ENCODE data around the gene DEK. TPM values are rescaled to one million over a fixed set of nuclear protein-coding genes. Genes with fewer than 3 reads are reported as not detected.
"Not testable (repeated sequence)": the region's sequence is repeated elsewhere in the genome, so short reads cannot be mapped to it uniquely, and the experiment has no call there.

DEK gene
- total RNA-seq, 2 experiments from 2014 or later: 235 to 267 TPM

- intact Hi-C loops (cut with micrococcal nuclease; ENCODE audit: unreplicated experiment): no loop called here
Observed at GRCh38 chr6:18211338-18211737, 53.0 kb downstream of the DEK start.

GRCh38 chr6:18210707-18211106 lies 53.6 kb downstream of the DEK start:
- Histone ChIP-seq H3K4me3 (ENCODE audit: low read depth, low read length, poor library complexity, severe bottlenecking) (no peak overlapping the region), H4K20me1 (ENCODE audit: insufficient read depth, low read length) (no peaks in the 10 kb centered on the region), H3K4me1 (ENCODE audit: insufficient read depth, low read length, poor library complexity, severe bottlenecking) (peaks cover 10% of the 10 kb centered on the region), H3K9me2 (ENCODE audit: insufficient read depth, low read length) (no peaks in the 10 kb centered on the region), H3K9me3 (ENCODE audit: low read length) (no peaks in the 10 kb centered on the region), H3K4me2 (ENCODE audit: low read length) (no peak overlapping the region), H3K79me2 (ENCODE audit: insufficient read depth, low read depth, low read length) (no peaks in the 10 kb centered on the region), H2AFZ (ENCODE audit: low read length) (no peak overlapping the region), H3K36me3 (ENCODE audit: insufficient read depth, low read length) (peaks cover 51% of the 10 kb centered on the region; the same call in 1 of the 2 replicates), H3K27ac (ENCODE audit: low read depth, low read length, poor library complexity, severe bottlenecking) (no peak overlapping the region)
- DNase-seq (ENCODE audit: low spot score): no peak
- POLR2A ChIA-PET: interaction anchor here (0.6 kb wide), 1 partner anchor 148 kb away, joined by 5 read pairs; no protein-coding TSS in a partner anchor
- intact Hi-C loops (cut with micrococcal nuclease; ENCODE audit: unreplicated experiment): no loop called here
- CTCF ChIA-PET (ENCODE audit: unreplicated experiment): no interaction called here
- no TSS peak for BruUV-seq (replicated peaks)
- no peak for TF ChIP-seq CTCF (conservative IDR thresholded peaks at IDR 0.05; ENCODE audit: low read length)
- TF ChIP-seq EZH2phosphoT487 (IDR thresholded peaks at IDR 0.05; ENCODE audit: borderline replicate concordance, low read depth, low read length): no peak

More at GRCh38 chr6:18211338-18211737, 53.0 kb downstream of the DEK start:
- Histone ChIP-seq H3K4me1 (ENCODE audit: insufficient read depth, low read length, poor library complexity, severe bottlenecking) (peaks cover 16% of the 10 kb centered on the region), H3K36me3 (ENCODE audit: insufficient read depth, low read length) (peaks cover 57% of the 10 kb centered on the region; the same call in 1 of the 2 replicates), H3K9me3 (ENCODE audit: low read length) (no peaks in the 10 kb centered on the region), H3K4me2 (ENCODE audit: low read length) (no peak overlapping the region), H3K4me3 (ENCODE audit: low read depth, low read length, poor library complexity, severe bottlenecking) (no peak overlapping the region), H3K27ac (ENCODE audit: low read depth, low read length, poor library complexity, severe bottlenecking) (no peak overlapping the region), H3K9me2 (ENCODE audit: insufficient read depth, low read length) (no peaks in the 10 kb centered on the region), H4K20me1 (ENCODE audit: insufficient read depth, low read length) (no peaks in the 10 kb centered on the region), H3K79me2 (ENCODE audit: insufficient read depth, low read depth, low read length) (no peaks in the 10 kb centered on the region), H2AFZ (ENCODE audit: low read length) (no peak overlapping the region)
- BruUV-seq (replicated peaks): no TSS peak
- TF ChIP-seq CTCF (conservative IDR thresholded peaks at IDR 0.05; ENCODE audit: low read length) (no peak), EZH2phosphoT487 (IDR thresholded peaks at IDR 0.05; ENCODE audit: borderline replicate concordance, low read depth, low read length) (no peak)
- CTCF ChIA-PET (ENCODE audit: unreplicated experiment): no interaction called here
- DNase-seq (ENCODE audit: low spot score): peak; percentile 19
- POLR2A ChIA-PET: no interaction called here

GRCh38 chr6:18209539-18210197 lies 54.7 kb downstream of the DEK start:
- TF ChIP-seq CTCF (conservative IDR thresholded peaks at IDR 0.05; ENCODE audit: low read length): no peak
- no peak for TF ChIP-seq EZH2phosphoT487 (IDR thresholded peaks at IDR 0.05; ENCODE audit: borderline replicate concordance, low read depth, low read length)
- no peak overlapping the region for H2AFZ ChIP-seq (ENCODE audit: low read length)
- ChIA-PET POLR2A (interaction anchor here (0.5 to 0.6 kb wide), 2 partner anchors 38 to 462 kb away, joined by 3 to 4 read pairs; no protein-coding TSS in a partner anchor), CTCF (ENCODE audit: unreplicated experiment) (interaction anchor here (0.5 kb wide), 1 partner anchor 610 kb away, joined by 5 read pairs; the partner anchor contains the start of gene FAM8A1)
- no peak overlapping the region for H3K27ac ChIP-seq (ENCODE audit: low read depth, low read length, poor library complexity, severe bottlenecking)
- H3K4me3 ChIP-seq (ENCODE audit: low read depth, low read length, poor library complexity, severe bottlenecking): no peak overlapping the region
- H4K20me1 ChIP-seq (ENCODE audit: insufficient read depth, low read length): no peaks in the 10 kb centered on the region
- no peak overlapping the region for H3K4me2 ChIP-seq (ENCODE audit: low read length)
- H3K9me3 ChIP-seq (ENCODE audit: low read length): no peaks in the 10 kb centered on the region
- H3K79me2 ChIP-seq (ENCODE audit: insufficient read depth, low read depth, low read length): no peaks in the 10 kb centered on the region
- no peak for DNase-seq (ENCODE audit: low spot score)
- BruUV-seq (replicated peaks): no TSS peak
- intact Hi-C loops (cut with micrococcal nuclease; ENCODE audit: unreplicated experiment): no loop called here
- H3K4me1 ChIP-seq (ENCODE audit: insufficient read depth, low read length, poor library complexity, severe bottlenecking): no peaks in the 10 kb centered on the region
- no peaks in the 10 kb centered on the region for H3K9me2 ChIP-seq (ENCODE audit: insufficient read depth, low read length)
- H3K36me3 ChIP-seq (ENCODE audit: insufficient read depth, low read length): peaks cover 43% of the 10 kb centered on the region; the same call in 1 of the 2 replicates

- H3K4me3 ChIP-seq (ENCODE audit: low read depth, low read length, poor library complexity, severe bottlenecking); H3K9me2 ChIP-seq (ENCODE audit: insufficient read depth, low read length); H3K9me3 ChIP-seq (ENCODE audit: low read length); H3K4me1 ChIP-seq (ENCODE audit: insufficient read depth, low read length, poor library complexity, severe bottlenecking); H3K4me2 ChIP-seq (ENCODE audit: low read length); H3K27ac ChIP-seq (ENCODE audit: low read depth, low read length, poor library complexity, severe bottlenecking); BruUV-seq (replicated peaks); intact Hi-C loops (cut with micrococcal nuclease; ENCODE audit: unreplicated experiment); DNase-seq (ENCODE audit: low spot score); H2AFZ ChIP-seq (ENCODE audit: low read length); H3K79me2 ChIP-seq (ENCODE audit: insufficient read depth, low read depth, low read length); H4K20me1 ChIP-seq (ENCODE audit: insufficient read depth, low read length); CTCF ChIA-PET (ENCODE audit: unreplicated experiment): not testable (repeated sequence)
- H3K36me3 ChIP-seq (ENCODE audit: insufficient read depth, low read length): peaks cover 47% of the 10 kb centered on the region; the same call in 1 of the 2 replicates
- POLR2A ChIA-PET: interaction anchor here (0.5 kb wide), 1 partner anchor 462 kb away, joined by 3 read pairs; no protein-coding TSS in a partner anchor
Observed at GRCh38 chr6:18208778-18209177, 55.6 kb downstream of the DEK start.

Measured in OCI-LY7 (cell line).